MM.1S (cell line): ENCODE results near the gene IL3.

Experiments
- CTCF ChIP-seq: fragments of 300-600 bp; sonication (generic); IDR thresholded peaks from 2 replicates; pipeline ENCODE4 v1.5.1; 2016; ENCODE audit warnings: antibody characterized with exemption, low read length, mixed read lengths
- EZH2phosphoT487 ChIP-seq: fragments of 300-600 bp; sonication (generic); IDR thresholded peaks from 2 replicates; pipeline ENCODE4 v1.6.1; 2018; ENCODE audit warnings: antibody characterized with exemption, low read length

- TF ChIP-seq CTCF (no peak), EZH2phosphoT487 (no peak)
Observed at GRCh38 chr5:132112111-132112510, 51.7 kb downstream of the IL3 start.
